Vagina (tissue), 2 donors: Measurements from ENCODE around the gene IL36A.

Experiments used
- CTCF ChIP-seq, 3 experiments: fragments of 450-650 bp in 2 of 3; fragments of 200-600 bp in 1 of 3; sonication (generic) in 1 of 3; IDR thresholded peaks; one replicate each; pipeline ENCODE4 v1.5.1; 2017 to 2019; ENCODE audit warnings: antibody characterized with exemption in 3 of 3, mild to moderate bottlenecking in 2 of 3, moderate library complexity in 2 of 3
- POLR2A ChIP-seq, 2 donors: fragments of 450-650 bp; IDR thresholded peaks; one replicate each; pipeline ENCODE4 v1.6.1; 2017; ENCODE audit warnings: antibody characterized with exemption in 2 of 2, mild to moderate bottlenecking in 2 of 2, moderate library complexity in 2 of 2

- TF ChIP-seq POLR2A (IDR thresholded peaks at IDR 0.05) = no peak
- no peak for TF ChIP-seq CTCF (IDR thresholded peaks at IDR 0.05)
Observed at GRCh38 chr2:113010088-113010487, 4.8 kb downstream of the IL36A start.
